ENCODE measurements around the gene RASGRP3.

DNA sequence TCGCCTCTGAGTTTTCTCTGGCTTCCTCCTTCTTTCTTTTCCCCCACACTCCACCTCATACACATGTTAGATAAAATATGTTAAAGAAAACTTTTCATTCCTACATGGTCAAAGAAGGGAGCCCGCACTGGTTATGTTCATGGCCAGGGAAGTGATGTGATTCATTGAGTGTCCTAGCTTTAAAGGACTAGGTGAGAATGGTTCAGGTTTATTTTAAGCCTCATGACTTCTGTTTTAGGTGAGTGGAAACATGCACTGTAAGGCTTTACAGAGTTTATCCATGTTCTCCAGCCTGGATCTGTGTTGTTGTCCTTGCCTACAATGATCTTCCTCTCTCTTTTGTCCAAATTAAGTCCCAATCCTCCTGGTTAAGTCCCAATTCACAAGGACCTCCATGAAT is 56.5 kb downstream of the RASGRP3 start:
- TF ChIP-seq EZH2 (IDR thresholded peaks at IDR 0.05; ENCODE audit: low read length, missing control alignments) = no peak
- TF ChIP-seq, protein P1, sequence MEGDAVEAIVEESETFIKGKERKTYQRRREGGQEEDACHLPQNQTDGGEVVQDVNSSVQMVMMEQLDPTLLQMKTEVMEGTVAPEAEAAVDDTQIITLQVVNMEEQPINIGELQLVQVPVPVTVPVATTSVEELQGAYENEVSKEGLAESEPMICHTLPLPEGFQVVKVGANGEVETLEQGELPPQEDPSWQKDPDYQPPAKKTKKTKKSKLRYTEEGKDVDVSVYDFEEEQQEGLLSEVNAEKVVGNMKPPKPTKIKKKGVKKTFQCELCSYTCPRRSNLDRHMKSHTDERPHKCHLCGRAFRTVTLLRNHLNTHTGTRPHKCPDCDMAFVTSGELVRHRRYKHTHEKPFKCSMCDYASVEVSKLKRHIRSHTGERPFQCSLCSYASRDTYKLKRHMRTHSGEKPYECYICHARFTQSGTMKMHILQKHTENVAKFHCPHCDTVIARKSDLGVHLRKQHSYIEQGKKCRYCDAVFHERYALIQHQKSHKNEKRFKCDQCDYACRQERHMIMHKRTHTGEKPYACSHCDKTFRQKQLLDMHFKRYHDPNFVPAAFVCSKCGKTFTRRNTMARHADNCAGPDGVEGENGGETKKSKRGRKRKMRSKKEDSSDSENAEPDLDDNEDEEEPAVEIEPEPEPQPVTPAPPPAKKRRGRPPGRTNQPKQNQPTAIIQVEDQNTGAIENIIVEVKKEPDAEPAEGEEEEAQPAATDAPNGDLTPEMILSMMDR (conservative IDR thresholded peaks at IDR 0.05 in 1 of 2, IDR thresholded peaks at IDR 0.05 in 1 of 2; ENCODE audit: low read depth in 1 of 2, low read length in 2 of 2) = no peak

Data from fibroblast of lung (primary cell).